ENCODE measurements around the gene RHCG.
A peak's percentile ranks its signal among the peaks of the same experiment; 100 is the strongest.

- TF ChIP-seq CTCF (conservative IDR thresholded peaks at IDR 0.05; ENCODE audit: low read length), result peak; percentile 94
- no peak for TF ChIP-seq EZH2phosphoT487 (IDR thresholded peaks at IDR 0.05; ENCODE audit: borderline replicate concordance, low read depth, low read length)
These were observed 23.6 kb downstream of the RHCG start for GRCh38 chr15:89472785-89473256.

Measured in OCI-LY7 (cell line).